Endothelial cell of umbilical vein (primary cell): ENCODE measurements around the gene PALB2.

Experiments used
- CTCF ChIP-seq, 2 donors: IDR thresholded peaks; 1 replicate in 1 of 2; 2 replicates in 1 of 2; pipeline ENCODE4 v1.5.1; 2011; ENCODE audit warnings: low read length in 2 of 2, mild to moderate bottlenecking in 2 of 2, moderate library complexity in 2 of 2, control low read depth in 1 of 2, inconsistent platforms in 1 of 2, low read depth in 1 of 2; ENCODE audit not compliant: insufficient read depth in 1 of 2; ENCODE audit errors: extremely low read depth in 1 of 2
- EZH2 ChIP-seq: IDR thresholded peaks from 2 replicates; pipeline ENCODE4 v1.6.1; 2012; ENCODE audit warnings: borderline replicate concordance, low read depth, mild to moderate bottlenecking, moderate library complexity, low read length, inconsistent platforms; ENCODE audit not compliant: severe bottlenecking
- MAX ChIP-seq: IDR thresholded peaks from 2 replicates; pipeline ENCODE4 v1.6.1; 2011; ENCODE audit not compliant: insufficient read depth, insufficient read length
- POLR2AphosphoS5 ChIP-seq: IDR thresholded peaks from 2 replicates; pipeline ENCODE4 v1.6.1; 2012; ENCODE audit warnings: low read depth, mild to moderate bottlenecking, control low read depth, low read length, moderate library complexity; ENCODE audit not compliant: insufficient read depth

DNA sequence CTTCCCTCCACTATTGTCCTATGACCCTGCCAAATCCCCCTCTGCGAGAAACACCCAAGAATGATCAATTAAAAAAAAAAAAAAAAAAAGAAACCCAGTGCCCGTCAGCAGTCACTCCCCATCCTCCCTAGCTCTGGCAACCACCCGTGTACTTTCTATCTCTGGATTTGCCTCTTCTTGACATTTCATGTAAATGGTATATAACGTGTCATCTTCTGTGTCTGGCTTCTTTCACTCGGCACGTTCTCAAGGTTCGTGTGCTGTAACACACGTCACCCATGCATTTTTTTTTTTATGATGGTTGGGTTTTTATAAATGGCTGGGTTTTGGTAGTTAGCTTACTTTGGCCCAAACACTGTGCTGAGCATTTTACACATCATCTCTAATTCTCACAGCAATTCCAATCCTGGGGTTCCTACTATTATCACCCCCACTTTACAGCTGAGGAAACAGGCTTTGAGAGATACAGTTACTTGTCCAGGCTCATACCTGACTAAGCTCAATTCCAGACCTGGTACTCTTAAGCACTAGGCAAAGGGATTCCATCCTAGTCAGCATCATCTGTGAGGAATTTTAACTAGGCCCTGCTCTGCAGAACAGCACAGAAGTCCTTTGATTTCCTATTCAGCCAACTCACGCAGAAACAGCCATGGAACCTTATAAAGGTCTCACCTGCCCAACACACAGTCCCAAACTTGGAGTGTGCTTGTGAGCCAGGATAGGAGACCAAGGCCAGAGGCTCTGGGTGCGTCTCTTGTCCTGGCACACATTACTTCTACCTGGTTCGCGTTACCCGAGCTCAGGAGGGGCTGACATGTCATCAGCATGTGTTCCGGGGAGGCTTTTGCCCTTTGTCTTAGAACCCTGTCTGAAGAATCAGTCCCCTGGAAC is 56.7 kb downstream of the PALB2 start:
- TF ChIP-seq CTCF (IDR thresholded peaks at IDR 0.05; ENCODE audit: extremely low read depth in 1 of 2, insufficient read depth in 1 of 2, low read depth in 1 of 2, low read length in 2 of 2) (no peak), POLR2AphosphoS5 (no peak), MAX (no peak), EZH2 (no peak)
